IPS DF 19.7 (cell line): ENCODE measurements around the gene PPP1R36.
"Not testable (repeated sequence)": the region's sequence is repeated elsewhere in the genome, so short reads cannot be mapped to it uniquely, and the experiment has no call there.

ENCODE experiments used
- DNase-seq: peaks from one replicate; pipeline ENCODE4 v3.0.0-alpha.2; 2013; ENCODE audit warnings: low read depth, low spot score

The PPP1R36 gene, protein sequence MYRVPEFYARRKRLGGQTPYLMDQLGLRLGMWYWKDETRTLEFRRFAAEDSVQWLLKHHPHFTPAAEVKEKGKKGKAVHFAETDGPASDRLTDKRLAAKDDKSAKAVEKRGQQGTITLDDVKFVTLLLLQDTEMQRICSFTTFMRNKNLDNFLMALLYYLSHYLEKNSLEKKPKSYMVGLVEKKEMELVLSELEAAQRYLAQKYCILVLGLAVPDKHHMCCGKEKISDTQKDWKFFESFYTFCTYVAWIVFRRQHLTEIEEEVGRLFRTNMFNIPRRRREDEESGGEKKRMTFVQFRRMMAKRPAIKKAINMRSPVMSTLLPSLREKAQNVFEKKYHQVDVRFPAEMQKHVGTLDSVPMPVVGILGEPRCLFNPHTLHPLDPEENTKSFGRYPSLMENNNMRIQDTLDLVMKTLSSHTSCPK

DNA sequence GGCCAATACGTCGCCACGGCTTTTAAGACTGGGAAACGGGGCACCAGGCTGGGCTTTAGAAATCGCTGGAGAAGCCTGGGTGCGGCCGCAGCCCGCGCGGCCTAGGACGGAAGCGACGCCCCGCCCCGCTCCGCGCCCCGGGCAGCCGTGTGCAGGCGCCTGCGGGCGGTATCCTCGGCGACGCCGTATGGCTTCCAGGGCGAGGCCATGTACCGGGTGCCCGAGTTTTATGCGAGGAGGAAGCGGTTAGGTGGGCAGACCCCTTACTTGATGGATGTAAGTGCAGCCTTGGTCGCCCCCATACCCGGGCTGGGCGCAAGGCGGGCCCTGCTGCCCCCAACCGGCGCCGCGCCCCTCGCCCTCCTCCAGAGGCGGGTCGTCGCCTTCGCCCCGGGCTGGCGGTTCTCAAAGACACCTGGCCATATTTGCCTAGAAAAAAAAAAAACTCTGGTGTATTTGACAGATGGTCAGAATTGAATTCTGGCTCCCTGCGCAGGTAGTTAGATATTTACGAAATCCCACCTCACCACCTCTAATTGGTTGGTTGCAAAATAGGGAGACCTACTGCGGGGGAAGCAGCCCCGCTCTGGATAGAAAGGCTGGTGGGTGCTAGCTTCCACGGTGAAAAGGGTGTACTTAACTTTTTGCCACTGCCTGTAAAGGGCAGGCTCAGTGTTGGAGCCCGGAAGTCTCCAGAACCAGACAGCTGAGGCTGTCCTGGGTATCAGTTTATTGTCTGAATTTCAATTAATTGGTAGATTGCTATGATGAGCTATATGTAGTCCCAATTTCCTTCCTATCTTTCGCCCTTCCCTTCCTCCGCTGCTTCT lies at the start of gene PPP1R36:
TSS of gene PPP1R36 (plus strand) at position 171 of the 830 bp plus-strand sequence. CDS start at position 208, 37 bp downstream.
- no peak for DNase-seq

DNA sequence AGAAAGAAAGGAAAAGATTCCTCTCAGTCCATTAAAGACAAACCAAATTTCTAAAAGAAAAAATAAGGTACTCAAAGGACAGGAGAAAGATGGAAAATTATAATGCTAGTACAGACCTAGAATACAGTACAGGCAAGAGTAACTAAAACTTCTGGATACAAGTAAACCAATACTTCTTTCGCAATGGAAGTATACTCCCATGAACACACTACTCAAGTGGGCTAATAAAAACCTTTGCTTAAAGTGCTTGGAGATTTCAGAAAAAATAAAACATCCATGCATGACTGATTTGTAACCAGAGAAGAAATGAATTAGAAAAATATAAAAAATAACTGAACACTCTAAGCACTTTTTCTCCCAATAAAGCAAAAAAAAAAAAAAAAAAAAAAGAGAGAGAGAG lies 49.7 kb upstream of the PPP1R36 start:
- no peak for DNase-seq

DNA sequence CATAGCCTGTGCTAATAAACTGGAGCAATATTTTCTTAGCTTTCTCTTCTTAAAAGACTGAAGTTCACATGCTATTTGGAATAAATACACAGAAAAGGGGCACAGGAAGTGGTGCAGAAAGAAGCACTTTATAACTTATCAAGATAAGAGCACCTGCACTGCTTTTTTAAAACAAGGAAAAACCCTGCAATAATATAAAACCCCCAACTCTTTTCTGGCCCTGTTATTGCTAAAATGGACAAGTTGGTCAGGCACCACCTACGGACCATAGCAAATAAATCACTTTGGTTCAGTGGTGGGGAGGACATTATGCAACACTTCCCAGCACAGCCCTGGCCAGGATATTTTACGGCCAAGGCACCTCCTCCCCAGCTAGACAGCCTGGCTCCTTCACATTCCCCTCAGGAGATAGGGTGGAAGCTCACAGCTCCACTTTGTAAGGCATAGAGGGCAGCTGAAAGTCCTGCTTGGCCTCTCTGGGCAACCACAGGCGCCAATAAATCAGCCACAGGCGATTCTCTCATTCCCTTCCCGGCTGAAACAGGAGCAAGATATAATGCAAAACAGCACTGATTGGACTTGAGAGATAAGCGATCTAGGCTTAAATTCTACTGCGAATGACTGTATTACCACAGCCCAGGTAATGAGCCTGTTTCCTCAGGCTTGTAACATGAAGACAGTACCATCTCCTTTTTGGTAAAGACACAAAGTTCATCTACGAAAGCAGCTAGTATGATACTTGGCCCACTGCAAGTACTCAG lies 48.2 kb upstream of the PPP1R36 start:
- DNase-seq = no peak

DNA sequence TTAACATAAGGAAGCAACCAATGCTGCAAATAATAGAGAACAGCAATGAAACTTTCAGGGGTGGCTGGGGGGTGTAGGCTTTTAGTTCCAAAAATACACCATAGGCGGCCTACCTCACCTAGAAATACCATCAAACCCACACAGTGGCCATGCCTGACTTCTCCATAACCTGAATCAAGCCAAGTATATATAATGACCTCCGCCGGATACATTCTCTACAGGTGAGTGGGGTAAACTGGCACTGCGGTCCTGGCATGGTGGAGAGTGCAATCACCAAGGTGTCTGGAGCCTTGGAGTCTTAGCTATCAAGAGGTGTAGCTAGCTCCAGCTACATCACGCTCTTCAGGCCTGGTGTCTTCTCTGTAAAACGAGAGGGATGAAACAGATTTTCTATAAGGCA lies 47.3 kb upstream of the PPP1R36 start:
- DNase-seq = no peak

DNA sequence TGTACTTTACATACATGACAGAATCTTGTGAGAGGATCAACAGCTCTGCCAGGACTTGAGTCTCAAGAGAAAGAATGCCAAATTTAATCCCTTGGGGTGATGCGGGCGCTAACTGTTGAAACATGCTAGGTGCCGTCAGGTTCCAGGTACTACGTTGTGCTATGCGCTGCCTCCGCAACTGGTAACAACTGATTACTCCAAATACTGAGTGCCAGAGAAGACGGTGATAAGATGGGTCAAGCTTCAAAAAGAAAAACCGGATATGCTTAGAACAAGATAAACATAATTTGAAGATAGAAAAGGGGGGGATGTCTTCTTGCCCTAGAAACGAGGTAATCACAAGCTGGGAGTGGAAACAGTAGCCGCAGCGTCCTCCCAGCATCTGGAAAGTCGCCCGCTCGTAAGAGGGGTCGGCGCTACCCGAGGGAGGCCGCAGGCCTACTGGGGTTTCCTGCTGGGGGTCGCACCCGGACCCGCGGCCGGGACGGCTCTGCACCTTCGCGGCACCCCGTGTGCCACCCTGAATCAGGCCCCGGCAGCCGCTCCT lies 46.8 kb upstream of the PPP1R36 start:
- DNase-seq = no peak

DNA sequence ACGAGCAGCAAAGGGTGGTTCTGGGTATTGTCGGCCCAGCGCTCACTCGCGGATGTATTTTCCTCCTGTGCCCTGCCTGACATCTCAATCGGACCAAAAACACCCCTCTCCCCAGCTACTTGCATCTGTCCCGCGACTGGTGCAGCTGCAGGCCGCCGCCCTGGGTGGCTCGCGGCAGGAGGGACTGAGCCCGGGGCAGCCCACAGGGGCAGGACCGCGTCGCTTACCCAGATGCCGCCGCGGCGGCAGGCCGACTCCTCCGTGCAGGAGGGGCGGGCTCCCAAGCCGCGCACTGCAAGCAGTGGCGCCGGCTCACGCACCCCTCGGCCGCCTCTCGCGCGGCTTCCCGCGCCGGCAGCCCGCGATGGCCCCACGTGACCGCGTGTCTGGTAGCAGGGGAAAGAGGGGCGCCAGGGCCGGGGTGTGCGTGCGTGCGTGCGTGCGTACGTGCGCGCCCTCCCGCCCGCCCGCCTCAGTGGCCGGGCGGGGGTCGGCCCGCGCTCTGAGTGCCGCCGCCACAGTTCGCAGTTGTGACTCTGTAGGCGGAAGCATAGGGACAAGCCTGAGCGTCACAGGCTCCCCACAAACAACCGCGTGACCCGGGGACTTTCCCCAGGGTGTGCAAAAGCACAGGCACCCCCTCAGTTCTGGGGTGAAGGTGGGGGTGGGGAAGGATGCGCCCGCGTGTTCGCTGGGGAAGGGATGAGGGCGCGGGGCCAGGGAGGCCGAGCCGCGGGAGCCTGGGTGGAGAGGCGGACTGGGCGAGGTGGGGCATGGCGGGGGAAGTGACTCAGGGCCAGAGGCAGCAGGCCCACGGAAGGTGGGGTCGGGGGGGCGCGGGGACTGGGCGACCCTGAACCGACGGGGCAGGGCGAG lies 46.1 kb upstream of the PPP1R36 start, which contains the start of gene ZBTB25:
TSS of gene ZBTB25 (minus strand) at position 405 of the 876 bp plus-strand sequence. CDS start 13,305 bp downstream, outside the sequence.
- DNase-seq = peak; percentile 61

DNA sequence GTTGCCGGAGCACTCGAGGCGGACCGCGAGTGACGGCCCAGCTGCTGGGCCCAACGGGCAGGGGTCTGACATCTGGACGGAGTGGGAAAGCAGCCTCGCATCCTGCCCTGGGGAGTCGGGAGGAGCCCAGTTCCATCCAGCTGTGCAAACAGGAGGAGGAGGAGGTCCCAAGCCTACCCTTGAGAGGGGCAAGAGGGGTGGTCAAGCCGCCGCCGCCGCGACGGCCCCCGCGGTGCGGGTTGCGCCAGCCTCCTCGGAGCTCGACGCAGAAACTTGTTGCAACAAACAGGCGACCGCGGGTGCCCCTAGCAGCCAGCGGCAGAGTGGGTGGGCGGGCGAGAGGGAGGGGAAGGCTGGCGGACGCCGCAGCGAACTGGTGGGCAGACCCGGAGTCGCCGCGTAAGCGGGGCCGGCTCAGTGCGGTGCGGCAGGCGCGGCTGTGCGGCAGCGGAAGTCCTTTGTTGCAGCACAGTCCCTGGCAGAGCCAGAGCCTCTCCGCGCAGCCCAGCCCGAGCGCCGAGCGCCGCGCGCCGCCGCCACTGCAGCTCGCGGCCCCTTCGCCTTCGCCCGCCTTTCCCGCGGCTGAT lies 45.4 kb upstream of the PPP1R36 start, which contains the start of gene ZBTB1:
TSS of gene ZBTB1 (plus strand) at position 461 of the 587 bp plus-strand sequence. CDS start 16,735 bp downstream, outside the sequence.
- DNase-seq = no peak

DNA sequence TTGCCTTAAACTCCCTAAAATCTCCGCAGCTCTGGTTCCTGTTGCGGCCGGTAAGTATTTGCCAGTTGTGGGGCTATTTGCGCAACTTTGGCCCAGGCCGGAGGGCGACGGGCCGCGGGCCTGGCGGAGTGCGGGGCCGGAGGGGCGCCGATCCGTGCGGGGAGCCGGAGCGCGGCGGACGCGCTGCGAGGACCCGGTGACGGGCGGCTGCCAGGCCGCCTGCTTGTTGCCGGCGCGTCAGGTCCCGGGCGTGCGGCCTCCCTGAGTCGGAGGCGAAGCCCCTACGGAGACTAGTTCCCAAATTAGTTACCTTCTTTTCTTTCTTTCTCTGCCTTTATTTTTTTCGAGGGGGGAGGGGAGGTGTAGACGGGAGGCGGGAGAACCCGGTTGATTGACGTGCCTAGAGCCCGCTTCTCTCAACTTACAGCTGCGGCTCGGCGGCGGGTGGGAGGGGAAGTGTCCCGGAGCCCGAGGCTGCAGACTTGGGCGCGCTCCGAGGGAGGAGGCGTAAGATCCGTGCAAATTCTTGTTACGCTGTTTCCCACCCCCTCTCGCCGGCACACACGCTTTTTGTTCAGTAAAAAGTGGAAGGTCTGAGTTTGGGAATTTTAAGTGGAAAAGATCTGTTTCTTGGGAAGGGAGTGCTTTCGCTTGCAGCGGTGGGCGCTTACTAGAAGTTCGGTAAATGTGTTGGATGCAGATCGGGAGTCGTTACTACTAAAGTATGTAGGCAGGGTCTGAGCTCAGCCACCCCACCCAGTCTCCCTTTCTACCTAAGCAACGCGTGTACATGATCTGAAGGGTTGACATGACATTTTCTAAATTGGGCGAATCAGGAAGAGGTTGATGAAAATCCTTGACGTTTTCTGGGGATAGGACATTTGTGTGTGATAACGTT lies 44.6 kb upstream of the PPP1R36 start:
- DNase-seq = peak; percentile 64

DNA sequence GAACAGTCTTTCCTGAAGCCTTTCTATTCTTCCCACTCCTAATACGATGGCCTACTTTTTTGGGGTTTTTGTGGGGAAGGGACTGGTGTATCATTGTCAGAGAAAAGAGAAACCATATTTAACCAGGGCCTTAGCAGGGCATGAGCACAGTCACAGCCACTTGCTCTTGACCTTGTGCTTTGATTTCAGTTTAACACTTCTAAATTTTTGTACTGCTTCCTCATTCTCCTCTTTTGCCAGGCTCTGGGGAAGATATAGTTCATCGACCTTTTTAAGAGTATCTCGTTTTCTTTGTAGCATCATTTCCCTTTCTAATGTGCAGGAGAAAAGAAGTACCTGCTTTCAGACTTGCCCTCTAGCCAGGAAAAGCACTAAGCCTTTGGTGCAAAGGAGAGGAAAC lies 43.0 kb upstream of the PPP1R36 start:
- DNase-seq = no peak

DNA sequence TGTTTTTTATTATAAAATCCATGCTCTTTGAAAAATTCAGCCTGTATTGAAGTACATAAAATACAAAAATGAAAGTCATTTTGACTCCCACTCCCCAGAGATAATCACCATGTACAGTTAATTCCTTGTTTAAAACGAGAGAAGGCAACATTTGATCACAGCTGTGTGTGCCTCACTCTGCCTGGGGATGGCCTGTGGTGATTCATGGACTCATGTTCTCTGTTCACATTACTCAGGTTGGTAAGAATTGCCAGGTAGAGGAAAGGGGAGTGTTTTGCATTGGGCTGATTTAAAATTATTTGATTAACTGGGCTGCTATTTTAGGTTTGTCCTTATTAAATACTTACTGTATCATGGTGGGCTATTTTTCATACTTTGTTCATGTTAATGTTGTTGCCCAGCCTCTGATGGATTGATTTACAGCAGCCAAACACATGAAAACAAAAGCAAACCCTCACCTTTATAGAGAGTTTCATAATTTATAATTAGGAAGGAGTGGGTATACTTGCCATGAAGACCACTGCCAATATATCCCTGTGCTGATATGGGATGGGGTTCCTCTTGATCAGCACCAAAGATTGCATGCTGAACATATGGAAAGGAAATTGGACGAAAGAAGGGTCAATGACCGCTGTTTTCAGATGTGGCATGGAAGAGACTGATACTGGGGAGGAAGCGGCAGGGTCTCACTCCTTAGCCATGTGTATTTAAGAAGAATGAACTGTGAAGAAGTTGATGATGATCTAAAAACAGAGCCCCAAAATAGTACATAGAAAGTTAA lies 42.2 kb upstream of the PPP1R36 start:
- no peak for DNase-seq

DNA sequence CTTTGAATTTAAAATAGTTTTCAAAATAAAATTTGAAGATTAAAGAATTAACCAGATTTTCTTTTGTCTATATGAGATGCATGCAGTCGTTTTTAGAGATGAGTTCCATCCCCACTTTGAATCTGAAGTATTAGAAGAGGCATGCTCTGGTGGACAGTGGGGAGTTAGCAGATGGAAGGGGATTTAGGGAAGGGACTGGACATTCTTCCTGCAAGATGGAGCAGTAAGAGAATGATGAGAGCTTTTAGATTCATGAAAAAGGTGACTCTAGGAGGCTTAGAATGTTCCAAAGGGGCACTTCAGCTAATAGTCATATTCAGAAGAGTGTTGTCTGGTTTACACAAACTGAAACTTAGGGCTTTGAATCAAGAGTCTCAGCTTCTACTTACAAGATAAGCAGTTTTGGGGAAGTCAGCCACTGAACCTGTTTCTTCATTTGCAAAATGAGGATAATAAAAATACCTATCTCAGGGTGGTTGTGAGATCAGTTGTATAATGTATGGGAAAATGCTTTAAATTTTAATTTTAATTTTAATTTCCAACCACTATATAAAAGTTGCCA lies 41.5 kb upstream of the PPP1R36 start:
- DNase-seq = no peak

DNA sequence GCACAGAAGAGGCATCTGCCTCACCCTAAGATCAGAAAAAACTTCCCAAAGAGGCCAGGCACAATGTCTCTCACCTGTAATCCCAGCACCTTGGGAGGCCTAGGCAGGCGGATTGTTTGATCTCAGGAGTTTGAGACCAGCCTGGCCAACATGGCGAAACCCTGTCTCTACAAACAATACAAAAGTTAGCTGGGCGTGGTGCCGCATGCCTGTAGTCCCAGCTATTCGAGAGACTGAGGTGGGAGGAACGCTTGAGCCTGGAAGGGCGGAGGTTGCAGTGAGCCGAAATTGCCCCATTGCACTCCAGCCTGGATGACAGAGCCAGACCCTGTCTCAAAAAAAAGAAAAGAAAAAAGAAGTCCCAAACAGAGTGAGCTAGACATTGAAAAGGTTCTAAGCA lies 40.7 kb upstream of the PPP1R36 start:
- no peak for DNase-seq

DNA sequence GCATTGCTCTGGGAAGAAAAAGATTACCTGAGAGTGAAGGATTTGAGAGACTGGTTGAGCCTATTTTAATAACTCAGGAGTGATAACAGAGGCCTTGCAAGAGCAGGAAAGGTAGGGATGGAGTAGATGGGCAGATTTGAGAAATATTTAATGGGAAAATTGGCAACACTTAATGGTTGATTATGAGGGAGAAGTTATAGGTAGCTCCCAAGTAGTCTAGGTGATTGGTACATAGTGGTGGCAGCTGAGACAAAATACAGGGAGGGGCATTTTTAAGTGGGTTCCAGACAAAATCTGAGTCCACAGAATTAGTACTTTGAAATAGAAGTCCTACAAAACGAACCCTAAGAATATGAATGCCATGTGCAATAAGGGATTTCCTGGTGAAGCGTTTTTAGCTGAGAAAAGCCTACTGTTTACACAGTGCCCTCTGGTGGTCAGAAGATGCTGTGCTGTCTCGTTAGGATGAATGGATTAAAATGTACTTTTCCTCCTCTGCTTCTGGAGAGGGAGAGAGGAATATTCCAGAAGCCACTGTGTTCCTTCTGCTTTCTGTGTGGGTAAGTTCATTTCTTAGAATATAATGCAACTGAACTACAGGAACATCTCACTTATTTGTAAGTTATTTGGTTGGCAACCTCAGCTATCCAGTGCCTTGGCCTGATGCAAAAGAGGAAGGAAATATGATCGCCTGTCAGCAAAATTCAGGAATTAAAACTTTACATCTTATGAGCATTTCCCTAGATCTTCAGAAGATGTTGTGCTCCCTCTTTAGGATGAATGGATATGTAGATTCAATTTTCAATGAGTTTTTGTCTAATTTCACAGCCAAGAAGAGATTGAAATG lies 38.7 kb upstream of the PPP1R36 start:
- no peak for DNase-seq

DNA sequence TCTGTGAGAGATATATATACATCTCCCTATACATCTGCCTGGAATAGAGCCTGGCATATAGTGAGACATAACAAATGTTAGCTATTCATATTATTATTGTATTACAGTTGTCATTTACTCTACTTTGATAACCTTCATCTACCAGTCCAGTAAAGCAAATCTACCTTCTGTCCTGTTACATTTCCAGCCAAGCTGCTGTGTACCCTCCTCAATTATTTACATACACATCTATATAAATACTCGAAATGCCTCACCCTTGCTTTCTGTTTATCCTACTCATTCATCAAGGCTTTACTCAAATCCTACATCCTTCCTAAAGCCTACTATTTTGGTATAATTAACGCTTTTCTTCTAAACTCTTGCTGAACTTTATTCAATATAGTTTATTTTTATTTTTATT lies 36.5 kb upstream of the PPP1R36 start:
- no peak for DNase-seq

DNA sequence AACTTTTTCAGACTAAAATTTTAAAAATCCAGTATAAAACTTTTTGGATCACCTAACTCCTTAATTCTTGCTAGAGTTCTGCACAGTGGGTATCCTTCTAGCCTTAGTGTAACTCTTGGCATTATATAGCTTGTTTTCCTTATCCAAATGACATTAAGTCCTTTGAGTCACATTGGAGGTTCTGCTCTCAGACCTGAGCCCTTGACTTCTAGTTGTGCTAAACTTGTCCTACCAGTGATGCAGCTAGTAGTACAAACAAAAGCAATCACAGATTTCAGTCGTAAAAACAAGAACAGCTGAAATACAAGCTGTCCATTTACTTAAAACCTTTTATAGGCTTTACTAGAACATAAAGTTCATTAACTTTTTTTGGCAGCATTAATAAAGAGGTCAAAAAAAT lies 34.7 kb upstream of the PPP1R36 start:
- DNase-seq = no peak

DNA sequence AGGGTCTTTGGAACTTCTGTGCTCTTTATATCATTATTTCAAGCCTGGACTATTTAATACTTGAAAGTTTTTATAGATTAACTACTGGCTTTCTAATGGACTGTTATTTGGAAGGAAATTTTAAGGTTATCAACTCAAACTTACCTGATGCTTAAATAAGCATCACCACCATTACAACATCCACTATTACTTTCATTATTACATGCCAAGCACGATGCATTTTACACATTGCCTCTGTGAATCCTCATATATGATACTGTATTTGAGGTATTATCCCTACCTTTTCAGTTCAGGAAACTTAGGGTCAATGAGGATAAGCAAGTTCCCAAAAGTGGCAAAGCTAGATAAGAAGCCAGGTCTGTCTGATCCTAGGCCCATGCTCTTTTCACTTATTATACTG lies 32.8 kb upstream of the PPP1R36 start:
- DNase-seq = no peak

DNA sequence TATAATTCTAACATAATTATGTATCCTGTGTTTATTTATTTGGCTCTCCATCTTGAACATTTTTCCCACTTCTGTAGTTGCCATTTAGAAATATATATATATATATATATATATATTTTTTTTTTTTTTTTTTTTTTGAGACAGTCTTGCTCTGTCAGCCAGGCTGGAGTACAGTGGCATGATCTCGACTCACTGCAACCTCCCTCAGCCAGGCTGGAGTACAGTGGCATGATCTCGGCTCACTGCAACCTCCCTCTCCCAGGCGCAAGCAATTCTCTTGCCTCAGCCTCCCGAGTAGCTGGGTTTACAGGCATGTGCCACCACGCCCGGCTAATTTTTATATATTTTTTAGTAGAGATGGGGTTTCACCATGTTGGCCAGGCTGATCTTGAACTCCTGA lies 32.1 kb upstream of the PPP1R36 start:
- DNase-seq = not testable (repeated sequence)
